Effector memory CD4-positive, alpha-beta T cell (primary cell): ENCODE results near the gene NKPD1.

Experiments
- DNase-seq, 3 donors: peaks; one replicate each; pipeline ENCODE4 v3.0.0-alpha.2; 2020
- H3K27ac ChIP-seq: 2 replicates; pipeline ENCODE4 v1.7.0; 2013; ENCODE audit warnings: mild to moderate bottlenecking, low read length, moderate library complexity; ENCODE audit not compliant: insufficient read depth, poor library complexity, severe bottlenecking
- H3K27me3 ChIP-seq: replicated peaks from 2 replicates; pipeline ENCODE4 v1.7.0; 2013; ENCODE audit warnings: mild to moderate bottlenecking, low read length; ENCODE audit not compliant: insufficient read depth, control insufficient read depth, poor library complexity, severe bottlenecking
- H3K36me3 ChIP-seq: 2 replicates; pipeline ENCODE4 v1.7.0; 2013; ENCODE audit warnings: mild to moderate bottlenecking, low read length, moderate library complexity; ENCODE audit not compliant: control insufficient read depth, insufficient read depth
- H3K4me1 ChIP-seq: 2 replicates; pipeline ENCODE4 v1.7.0; 2013; ENCODE audit warnings: low read length, mild to moderate bottlenecking; ENCODE audit not compliant: control insufficient read depth, insufficient read depth, poor library complexity, severe bottlenecking
- H3K4me3 ChIP-seq: 2 replicates; pipeline ENCODE4 v1.7.0; 2013; ENCODE audit warnings: low read length, low read depth, mild to moderate bottlenecking; ENCODE audit not compliant: insufficient read depth, poor library complexity, severe bottlenecking
- H3K9me3 ChIP-seq: 2 replicates; pipeline ENCODE4 v1.7.0; 2013; ENCODE audit warnings: mild to moderate bottlenecking, low read length, moderate library complexity; ENCODE audit not compliant: control insufficient read depth

NKPD1 gene

DNA sequence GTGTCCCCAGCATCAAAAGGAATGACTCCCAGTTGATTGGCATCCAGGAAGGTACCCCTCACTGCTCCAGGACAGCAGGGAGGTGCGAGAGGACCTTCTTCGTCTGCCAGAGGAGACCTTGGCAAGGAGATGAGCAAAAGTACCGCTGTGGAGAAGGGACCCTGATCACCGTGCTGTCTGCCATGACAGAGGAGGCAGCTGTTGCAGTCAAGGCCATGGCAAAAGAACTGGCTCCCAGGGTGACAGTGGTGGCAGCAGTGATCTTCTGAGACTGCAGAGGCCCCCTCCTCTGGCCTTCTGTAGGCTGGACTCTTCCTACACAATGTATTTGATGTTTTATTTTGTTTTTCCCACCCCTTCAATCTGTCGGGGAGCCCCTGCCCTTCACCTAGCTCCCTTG lies 32.0 kb downstream of the NKPD1 start:
- no peak overlapping the region for H3K27ac ChIP-seq

DNA sequence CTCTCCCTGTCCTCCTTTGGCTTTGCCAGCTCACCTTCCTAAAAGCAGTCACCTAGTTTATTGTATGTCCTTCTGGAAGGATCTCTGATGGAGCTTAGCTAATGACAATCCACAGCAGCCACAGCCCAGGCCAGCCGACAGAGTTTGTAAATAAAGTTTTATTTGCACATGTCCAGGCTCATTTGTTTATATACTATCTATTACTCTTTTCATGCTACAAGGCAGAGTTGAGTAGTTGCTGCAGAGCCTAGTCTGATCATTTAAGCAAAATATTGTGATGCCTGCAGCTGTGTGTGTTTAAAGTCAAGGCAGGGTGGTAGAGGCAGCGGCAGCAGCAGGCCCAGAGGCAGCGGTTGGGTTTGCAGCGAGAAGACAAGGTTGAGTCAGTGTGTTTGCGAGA lies 32.6 kb downstream of the NKPD1 start:
- no peaks in the 10 kb centered on the region for H3K36me3 ChIP-seq
- H3K4me3 ChIP-seq: no peak overlapping the region
- no peaks in the 10 kb centered on the region for H3K9me3 ChIP-seq
- no peak overlapping the region for H3K27ac ChIP-seq
- DNase-seq: no peak
- H3K4me1 ChIP-seq: peaks cover 4% of the 10 kb centered on the region
- no peaks in the 10 kb centered on the region for H3K27me3 ChIP-seq

More for the DNA sequence above, 32.0 kb downstream of the NKPD1 start:
- H3K4me1 ChIP-seq: peaks cover 4% of the 10 kb centered on the region
- H3K36me3 ChIP-seq: no peaks in the 10 kb centered on the region
- H3K4me3 ChIP-seq: no peak overlapping the region
- no peaks in the 10 kb centered on the region for H3K9me3 ChIP-seq
- H3K27me3 ChIP-seq: no peaks in the 10 kb centered on the region
- DNase-seq: no peak

- Histone ChIP-seq H3K27me3 (no peaks in the 10 kb centered on the region), H3K36me3 (no peaks in the 10 kb centered on the region), H3K4me1 (peaks cover 4% of the 10 kb centered on the region)
These were observed 34.1 kb downstream of the NKPD1 start for GRCh38 chr19:45126654-45127053.

GRCh38 chr19:45125975-45126493 lies 34.7 kb downstream of the NKPD1 start:
- Histone ChIP-seq H3K36me3 (no peaks in the 10 kb centered on the region), H3K27me3 (no peaks in the 10 kb centered on the region), H3K9me3 (no peaks in the 10 kb centered on the region), H3K27ac (no peak overlapping the region), H3K4me3 (no peak overlapping the region), H3K4me1 (peaks cover 4% of the 10 kb centered on the region)
- peak; percentile 16 to 32 (median 25) for DNase-seq

More at GRCh38 chr19:45126654-45127053, 34.1 kb downstream of the NKPD1 start:
- H3K4me3 ChIP-seq: no peak overlapping the region
- no peaks in the 10 kb centered on the region for H3K9me3 ChIP-seq
- H3K27ac ChIP-seq: no peak overlapping the region
- no peak for DNase-seq

- DNase-seq: no peak
- H3K36me3 ChIP-seq: no peaks in the 10 kb centered on the region
- peaks cover 4% of the 10 kb centered on the region for H3K4me1 ChIP-seq
- no peaks in the 10 kb centered on the region for H3K27me3 ChIP-seq
- no peak overlapping the region for H3K27ac ChIP-seq
- no peak overlapping the region for H3K4me3 ChIP-seq
- H3K9me3 ChIP-seq: no peaks in the 10 kb centered on the region
These were observed 35.4 kb downstream of the NKPD1 start for GRCh38 chr19:45125360-45125759.

DNA sequence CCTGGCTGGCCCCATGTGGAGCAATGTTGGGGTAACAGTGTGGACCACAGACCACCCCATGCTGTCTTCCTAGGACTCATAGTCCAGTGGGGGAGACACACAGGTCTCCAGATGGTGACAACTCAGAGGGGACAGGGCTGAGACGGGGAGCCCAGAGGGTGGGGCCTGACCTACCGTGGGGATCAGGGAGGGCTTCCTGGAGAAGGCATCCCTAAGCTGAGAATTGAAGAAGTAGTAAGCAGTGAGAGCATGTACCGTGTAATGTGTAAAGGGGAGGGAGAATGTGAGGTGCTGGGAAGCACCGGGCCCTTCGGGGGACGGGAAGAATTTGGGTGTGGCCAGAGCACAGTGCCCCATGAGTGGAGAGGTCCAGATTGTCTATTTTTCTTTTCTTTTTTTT lies 36.8 kb downstream of the NKPD1 start:
- H3K9me3 ChIP-seq: no peaks in the 10 kb centered on the region
- no peak overlapping the region for H3K4me3 ChIP-seq
- H3K27ac ChIP-seq: no peak overlapping the region

DNA sequence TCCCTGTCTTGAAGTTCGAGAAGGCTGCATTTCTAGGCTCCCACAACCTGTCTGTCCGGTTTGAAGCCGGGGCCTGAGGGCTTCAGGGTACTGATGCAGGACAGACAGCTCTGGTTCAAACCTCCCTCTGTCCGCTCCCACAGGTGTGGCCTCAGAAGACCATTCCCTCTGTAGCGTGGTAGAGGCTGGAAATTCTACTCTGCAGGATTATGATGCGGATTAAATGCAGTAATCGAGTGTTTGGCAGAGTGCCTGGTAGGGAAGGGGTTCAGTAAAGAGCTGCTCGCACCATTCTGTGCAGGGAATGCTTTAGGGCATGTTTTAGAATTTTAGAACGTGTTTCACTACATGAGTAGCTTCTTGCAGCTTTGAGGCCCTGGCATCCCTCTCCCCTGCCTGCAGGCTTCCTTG lies 37.3 kb downstream of the NKPD1 start:
- H3K27me3 ChIP-seq: no peaks in the 10 kb centered on the region

More for the DNA sequence above, 36.8 kb downstream of the NKPD1 start:
- H3K27me3 ChIP-seq: no peaks in the 10 kb centered on the region
- no peak for DNase-seq
- peaks cover 4% of the 10 kb centered on the region for H3K4me1 ChIP-seq
- H3K36me3 ChIP-seq: no peaks in the 10 kb centered on the region

DNA sequence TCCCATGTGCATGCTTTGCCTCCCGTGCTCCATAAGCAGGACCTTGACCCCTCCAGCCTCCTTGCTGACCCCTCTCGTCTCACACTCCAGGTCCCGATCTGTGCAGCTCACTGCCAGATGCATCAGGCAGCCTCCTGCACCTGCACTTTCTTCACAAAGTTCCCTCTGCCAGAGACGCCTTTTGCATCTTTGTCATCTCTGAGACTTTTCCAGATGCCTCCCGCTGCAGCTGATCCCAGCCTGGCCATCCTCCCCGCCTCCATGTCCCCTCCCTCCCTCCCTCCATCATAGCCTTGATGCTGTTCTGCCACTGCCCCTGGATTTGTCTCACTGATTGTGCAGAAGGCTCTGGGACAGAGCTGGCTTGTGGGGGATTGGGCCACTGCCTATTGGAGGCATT lies 38.0 kb downstream of the NKPD1 start:
- Histone ChIP-seq H3K27ac (no peak overlapping the region), H3K4me1 (peaks cover 4% of the 10 kb centered on the region)

More for the DNA sequence above, 37.3 kb downstream of the NKPD1 start:
- no peak overlapping the region for H3K4me3 ChIP-seq
- H3K9me3 ChIP-seq: no peaks in the 10 kb centered on the region
- H3K27ac ChIP-seq: no peak overlapping the region
- no peaks in the 10 kb centered on the region for H3K36me3 ChIP-seq
- peaks cover 4% of the 10 kb centered on the region for H3K4me1 ChIP-seq
- no peak for DNase-seq

DNA sequence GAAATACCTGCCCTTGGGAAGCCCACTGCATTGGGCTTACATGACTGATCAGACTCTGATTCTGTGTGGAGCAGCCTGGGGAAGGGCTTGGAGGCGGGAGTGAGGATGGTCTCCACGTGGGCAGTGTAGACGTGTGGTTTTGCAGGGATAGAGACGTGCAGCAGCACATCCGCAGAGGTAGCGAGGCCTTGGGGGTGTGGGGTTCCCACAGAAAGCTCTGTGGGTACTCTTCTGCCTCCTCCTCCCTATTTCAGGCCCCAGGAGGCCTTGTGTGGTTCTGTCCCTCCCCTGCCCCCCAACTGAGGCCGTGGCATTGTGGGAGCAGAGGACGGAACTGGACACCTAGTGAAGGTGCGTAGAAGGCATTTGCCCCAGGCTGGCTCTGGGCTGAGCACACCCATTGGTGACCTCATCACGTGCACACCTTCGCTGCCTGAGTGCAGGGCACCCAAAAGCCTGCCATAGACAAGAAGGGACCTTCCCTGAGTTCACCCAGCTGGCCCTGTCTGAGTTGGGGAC lies 38.9 kb downstream of the NKPD1 start:
- Histone ChIP-seq H3K4me3 (no peak overlapping the region), H3K27ac (no peak overlapping the region), H3K27me3 (no peaks in the 10 kb centered on the region), H3K36me3 (no peaks in the 10 kb centered on the region), H3K4me1 (peaks cover 12% of the 10 kb centered on the region), H3K9me3 (no peaks in the 10 kb centered on the region)
- no peak for DNase-seq

More for the DNA sequence above, 38.0 kb downstream of the NKPD1 start:
- H3K36me3 ChIP-seq: no peaks in the 10 kb centered on the region
- H3K9me3 ChIP-seq: no peaks in the 10 kb centered on the region
- no peak overlapping the region for H3K4me3 ChIP-seq
- DNase-seq: no peak
- no peaks in the 10 kb centered on the region for H3K27me3 ChIP-seq

DNA sequence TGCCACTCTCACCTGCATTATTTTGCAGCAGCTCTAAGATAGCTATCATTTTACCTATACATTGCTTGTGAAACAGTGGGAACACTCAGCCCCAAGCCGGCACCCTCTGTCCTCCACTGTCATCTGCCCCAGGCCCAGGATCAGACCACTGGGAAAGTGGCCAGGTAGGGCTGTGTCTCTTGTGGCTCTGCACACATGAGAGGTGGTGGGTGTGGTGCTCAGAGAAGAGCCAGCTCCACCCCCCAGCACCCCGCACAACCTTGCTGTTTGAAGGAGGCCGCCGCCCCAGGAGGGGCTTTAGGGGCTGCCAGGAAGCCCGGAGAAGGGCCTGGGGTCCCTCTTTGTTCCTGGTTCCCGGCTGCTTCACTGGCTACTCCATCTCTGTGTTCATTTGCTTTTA lies 41.2 kb downstream of the NKPD1 start:
- Histone ChIP-seq H3K4me3 (no peak overlapping the region), H3K4me1 (peaks cover 16% of the 10 kb centered on the region), H3K27ac (no peak overlapping the region)

More for the DNA sequence above, 41.2 kb downstream of the NKPD1 start:
- Histone ChIP-seq H3K27me3 (no peaks in the 10 kb centered on the region), H3K36me3 (no peaks in the 10 kb centered on the region), H3K9me3 (no peaks in the 10 kb centered on the region)
- no peak for DNase-seq
